ENCODE measurements around the gene LCE6A. TPM values are rescaled to one million over a fixed set of nuclear protein-coding genes. Genes with fewer than 3 reads are reported as not detected.

LCE6A gene
- polyA plus RNA-seq, 5 donors = not detected

DNA sequence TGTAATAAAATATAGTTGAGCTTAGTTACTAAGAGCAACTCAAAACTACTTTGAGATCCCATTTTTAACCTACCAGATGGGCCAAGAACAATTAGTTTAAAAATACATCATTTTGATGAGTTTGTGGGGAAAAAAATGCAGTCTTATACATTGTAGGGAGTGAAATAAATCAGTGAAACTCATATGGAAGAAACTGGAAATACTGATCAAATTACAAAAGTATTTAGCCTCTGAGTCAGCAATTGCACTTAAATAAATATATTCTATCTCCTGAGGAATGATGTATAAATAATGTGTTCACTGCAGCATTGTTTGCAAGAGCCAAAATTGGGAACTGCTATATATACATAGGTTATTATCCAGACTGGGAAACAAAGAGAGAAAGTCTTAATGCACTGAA is 30.8 kb downstream of the LCE6A start:
- no peak for DNase-seq

DNA sequence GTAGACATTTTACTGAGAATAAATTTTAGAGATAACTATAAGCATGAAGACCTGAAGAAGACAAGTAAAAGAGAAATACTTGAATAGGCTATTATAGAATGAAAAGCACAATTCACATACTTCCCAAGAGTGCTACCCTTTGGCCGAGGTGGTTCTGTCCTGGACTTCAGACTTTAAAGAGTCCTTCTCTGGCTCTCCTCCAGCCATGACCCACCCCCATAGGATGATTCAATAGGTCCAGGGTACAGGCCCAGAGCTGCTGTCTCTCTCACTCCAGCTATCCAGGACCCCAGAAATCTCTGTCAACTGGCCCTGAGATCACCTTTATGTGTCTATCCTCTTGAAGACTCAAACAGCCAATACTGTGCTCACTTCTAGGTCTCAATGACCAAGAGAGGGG is 34.2 kb downstream of the LCE6A start:
- no peak for DNase-seq

GRCh38 chr1:152878042-152878441 is 35.4 kb downstream of the LCE6A start, which contains the start of gene SMCP:
Gene SMCP, plus strand, starts transcription at chr1:152878322. Its CDS starts 6,101 bp downstream, at chr1:152884423.
- no peak for DNase-seq

DNA sequence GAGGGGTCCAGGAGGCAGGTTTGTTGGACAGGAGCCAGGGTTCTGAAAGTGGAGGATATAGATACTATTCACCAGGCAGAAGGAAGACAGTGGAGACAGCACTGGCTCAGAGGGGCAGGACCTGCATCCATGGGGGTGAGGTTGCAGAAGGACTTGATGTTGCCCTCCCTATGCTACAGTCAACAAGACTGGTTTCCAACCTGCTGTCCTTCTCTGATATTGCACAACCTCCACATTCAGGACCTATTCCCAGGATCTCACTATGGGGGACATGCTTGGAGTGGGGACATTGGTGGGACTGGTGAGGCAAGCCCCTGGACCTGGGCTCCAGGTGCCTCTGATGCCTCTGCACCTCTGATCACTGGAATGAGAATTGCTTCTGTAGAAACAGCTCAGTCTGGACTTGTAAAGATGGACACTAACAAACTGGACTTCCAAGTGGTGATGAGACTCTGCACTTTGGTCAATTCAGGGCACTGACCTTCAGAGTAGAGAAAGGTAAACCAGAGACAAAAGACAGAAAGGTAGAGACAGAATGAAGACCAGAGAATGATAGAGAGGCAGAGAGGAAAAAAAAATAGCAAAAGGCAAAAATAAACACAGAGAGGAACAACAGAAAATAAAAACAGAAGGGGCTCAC is 37.0 kb downstream of the LCE6A start:
- DNase-seq = no peak

DNA sequence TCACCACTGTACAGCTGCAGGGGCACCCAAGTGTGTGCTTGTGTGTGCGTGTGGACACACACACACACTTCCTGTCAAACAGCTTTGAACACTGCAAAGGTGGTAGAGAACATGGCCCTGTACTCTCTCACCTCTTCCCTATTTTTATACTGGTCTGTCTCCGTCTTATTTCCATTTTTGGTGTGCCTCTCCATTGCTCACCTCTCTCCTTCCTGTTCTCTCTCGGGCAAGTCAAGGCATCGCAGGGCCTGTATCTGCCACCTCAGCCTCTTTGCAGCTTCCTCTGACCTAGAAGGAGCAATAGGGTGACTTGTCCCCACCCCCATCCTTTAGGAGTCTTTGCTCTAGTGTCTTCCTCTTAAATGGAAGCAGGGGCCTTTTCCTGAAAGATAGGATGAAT is 37.7 kb downstream of the LCE6A start:
- DNase-seq = no peak

DNA sequence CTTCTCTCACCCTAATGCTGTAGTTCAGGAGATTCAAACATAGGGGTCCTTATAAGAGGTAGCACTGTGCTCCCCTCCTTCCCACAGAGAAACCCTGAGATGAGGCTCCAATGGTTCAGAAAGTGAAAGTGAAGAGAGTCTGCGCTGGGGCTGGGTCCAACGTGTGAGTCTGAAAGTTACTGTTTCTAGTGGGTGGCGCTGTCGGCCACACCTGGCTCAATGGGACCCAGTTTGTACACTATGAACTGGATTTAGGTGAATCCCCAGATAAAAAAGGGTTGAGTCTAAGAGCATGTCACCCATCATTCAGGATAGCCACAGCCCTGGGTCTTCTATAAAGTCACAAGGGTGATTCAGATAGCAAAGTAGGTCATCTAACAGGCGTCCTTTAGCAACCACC is 38.3 kb downstream of the LCE6A start:
- no peak for DNase-seq

- no peak for DNase-seq
Observed at GRCh38 chr1:152884085-152884484, 41.4 kb downstream of the LCE6A start.

- no peak for DNase-seq
Observed at GRCh38 chr1:152884506-152884905, 41.9 kb downstream of the LCE6A start.

- no peak for DNase-seq
Observed at GRCh38 chr1:152884966-152885624, 42.4 kb downstream of the LCE6A start.

GRCh38 chr1:152886085-152886484 is 43.4 kb downstream of the LCE6A start:
- no peak for DNase-seq

DNA sequence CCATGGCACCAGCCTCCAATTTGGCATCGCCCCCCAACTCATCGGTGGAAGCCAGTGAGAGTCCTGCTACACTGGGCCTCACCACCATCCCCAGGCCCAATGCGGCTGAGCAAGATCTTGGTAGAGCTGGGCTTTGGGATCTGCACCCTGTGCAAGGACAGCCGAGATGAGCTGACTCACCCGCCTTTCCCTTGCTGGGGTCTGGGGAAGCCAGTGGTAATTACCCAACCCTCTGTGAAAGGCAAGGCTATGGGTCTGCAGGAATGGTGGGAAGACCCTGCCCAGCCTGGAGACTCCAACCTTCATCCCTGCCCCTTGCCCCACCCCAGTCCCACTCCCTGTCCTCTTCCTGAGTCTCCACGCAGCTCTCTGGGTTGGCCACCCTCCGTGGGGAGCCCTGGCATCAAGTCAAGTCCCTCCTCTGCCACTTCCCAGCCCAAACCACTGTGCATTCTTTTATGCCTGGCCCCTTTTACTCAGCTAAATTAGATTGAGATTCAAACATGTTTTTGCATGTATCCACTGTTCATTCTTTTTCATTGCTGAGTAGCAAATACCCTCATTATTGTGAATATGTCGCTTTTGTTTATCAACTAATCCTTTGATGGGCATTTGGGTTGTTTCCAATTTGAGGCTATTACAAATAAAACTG is 44.2 kb downstream of the LCE6A start:
- no peak for DNase-seq

- DNase-seq = no peak
Observed at GRCh38 chr1:152888126-152888525, 45.5 kb downstream of the LCE6A start.

Other genes with a start within 250 kb of the LCE6A start
- gene LCE3C, start 242.6 kb upstream of the LCE6A start, polyA plus RNA-seq (ENCODE audit: insufficient read depth in 1 of 5, insufficient read length in 5 of 5, low replicate concordance in 1 of 5) = not detected
- not detected for gene LCE3B, start 229.0 kb upstream of the LCE6A start, polyA plus RNA-seq (ENCODE audit: insufficient read depth in 1 of 5, insufficient read length in 5 of 5, low replicate concordance in 1 of 5)
- not detected for gene LCE3A, start 219.8 kb upstream of the LCE6A start, polyA plus RNA-seq (ENCODE audit: insufficient read depth in 1 of 5, insufficient read length in 5 of 5, low replicate concordance in 1 of 5)
- not detected for gene LCE2D, start 179.5 kb upstream of the LCE6A start, polyA plus RNA-seq (ENCODE audit: insufficient read depth in 1 of 5, insufficient read length in 5 of 5, low replicate concordance in 1 of 5)
- not detected for gene LCE2C, start 167.6 kb upstream of the LCE6A start, polyA plus RNA-seq (ENCODE audit: insufficient read depth in 1 of 5, insufficient read length in 5 of 5, low replicate concordance in 1 of 5)
- not detected for gene LCE2B, start 156.7 kb upstream of the LCE6A start, polyA plus RNA-seq (ENCODE audit: insufficient read depth in 1 of 5, insufficient read length in 5 of 5, low replicate concordance in 1 of 5)
- not detected for gene LCE2A, start 144.5 kb upstream of the LCE6A start, polyA plus RNA-seq (ENCODE audit: insufficient read depth in 1 of 5, insufficient read length in 5 of 5, low replicate concordance in 1 of 5)
- gene LCE4A, start 134.7 kb upstream of the LCE6A start, polyA plus RNA-seq (ENCODE audit: insufficient read depth in 1 of 5, insufficient read length in 5 of 5, low replicate concordance in 1 of 5) = not detected
- gene KPRP, start 84.8 kb upstream of the LCE6A start, polyA plus RNA-seq (ENCODE audit: insufficient read depth in 1 of 5, insufficient read length in 5 of 5, low replicate concordance in 1 of 5) = not detected
- not detected for gene LCE1F, start 67.7 kb upstream of the LCE6A start, polyA plus RNA-seq (ENCODE audit: insufficient read depth in 1 of 5, insufficient read length in 5 of 5, low replicate concordance in 1 of 5)
- gene LCE1E, start 56.6 kb upstream of the LCE6A start, polyA plus RNA-seq (ENCODE audit: insufficient read depth in 1 of 5, insufficient read length in 5 of 5, low replicate concordance in 1 of 5) = not detected
- gene LCE1D, start 46.1 kb upstream of the LCE6A start, polyA plus RNA-seq (ENCODE audit: insufficient read depth in 1 of 5, insufficient read length in 5 of 5, low replicate concordance in 1 of 5) = not detected
- not detected for gene LCE1C, start 36.2 kb upstream of the LCE6A start, polyA plus RNA-seq (ENCODE audit: insufficient read depth in 1 of 5, insufficient read length in 5 of 5, low replicate concordance in 1 of 5)
- not detected for gene LCE1B, start 30.9 kb upstream of the LCE6A start, polyA plus RNA-seq (ENCODE audit: insufficient read depth in 1 of 5, insufficient read length in 5 of 5, low replicate concordance in 1 of 5)
- gene LCE1A, start 15.4 kb upstream of the LCE6A start, polyA plus RNA-seq (ENCODE audit: insufficient read depth in 1 of 5, insufficient read length in 5 of 5, low replicate concordance in 1 of 5) = not detected
- not detected for gene LCE7A, start 17.1 kb downstream of the LCE6A start, polyA plus RNA-seq (ENCODE audit: insufficient read depth in 1 of 5, insufficient read length in 5 of 5, low replicate concordance in 1 of 5)
- gene SMCP, start 35.5 kb downstream of the LCE6A start, polyA plus RNA-seq (ENCODE audit: insufficient read depth in 1 of 5, insufficient read length in 5 of 5, low replicate concordance in 1 of 5) = not detected
- gene IVL, start 65.7 kb downstream of the LCE6A start, polyA plus RNA-seq (ENCODE audit: insufficient read depth in 1 of 5, insufficient read length in 5 of 5, low replicate concordance in 1 of 5) = not detected
- gene SPRR5, start 104.3 kb downstream of the LCE6A start, polyA plus RNA-seq (ENCODE audit: insufficient read depth in 1 of 5, insufficient read length in 5 of 5, low replicate concordance in 1 of 5) = not detected
- gene SPRR4, start 127.8 kb downstream of the LCE6A start, polyA plus RNA-seq (ENCODE audit: insufficient read depth in 1 of 5, insufficient read length in 5 of 5, low replicate concordance in 1 of 5) = not detected
- not detected for gene SPRR1A, start 141.2 kb downstream of the LCE6A start, polyA plus RNA-seq (ENCODE audit: insufficient read depth in 1 of 5, insufficient read length in 5 of 5, low replicate concordance in 1 of 5)
- under 1 TPM in 3 of 5 donors, not detected in 2; 0.21 to 0.42 (median 0.27) TPM for gene SPRR3, start 158.9 kb downstream of the LCE6A start, polyA plus RNA-seq (ENCODE audit: insufficient read depth in 1 of 5, insufficient read length in 5 of 5, low replicate concordance in 1 of 5)
- not detected for gene SPRR1B, start 188.3 kb downstream of the LCE6A start, polyA plus RNA-seq (ENCODE audit: insufficient read depth in 1 of 5, insufficient read length in 5 of 5, low replicate concordance in 1 of 5)
- gene SPRR2D, start 198.3 kb downstream of the LCE6A start, polyA plus RNA-seq (ENCODE audit: insufficient read depth in 1 of 5, insufficient read length in 5 of 5, low replicate concordance in 1 of 5) = not detected
- not detected for gene SPRR2A, start 214.7 kb downstream of the LCE6A start, polyA plus RNA-seq (ENCODE audit: insufficient read depth in 1 of 5, insufficient read length in 5 of 5, low replicate concordance in 1 of 5)
- not detected for gene SPRR2B, start 228.8 kb downstream of the LCE6A start, polyA plus RNA-seq (ENCODE audit: insufficient read depth in 1 of 5, insufficient read length in 5 of 5, low replicate concordance in 1 of 5)